ENCODE data around the gene TUBB2A. TPM values are rescaled to one million over a fixed set of nuclear protein-coding genes. Genes with fewer than 3 reads are reported as not detected.
A peak's percentile ranks its signal among the peaks of the same experiment; 100 is the strongest.

Gene TUBB2A
- total RNA-seq, 2 donors from 2014 or later: 30.8 to 70.4 TPM

GRCh38 chr6:3117912-3118352 lies 39.4 kb downstream of the TUBB2A start:
- peaks cover 0 to 18% of the 10 kb centered on the region in 2 donors for H3K4me1 ChIP-seq (ENCODE audit: control insufficient read depth in 1 of 2, low read depth in 2 of 2)
- peak overlapping the region; percentile 86 for H3K4me3 ChIP-seq
- no peaks in the 10 kb centered on the region for H3K27me3 ChIP-seq (replicated peaks; ENCODE audit: insufficient read depth)
- no peaks in the 10 kb centered on the region for H3K9me3 ChIP-seq
- no peak for DNase-seq (ENCODE audit: low spot score)
- TF ChIP-seq CTCF (IDR thresholded peaks at IDR 0.05): no peak
- no peak for ATAC-seq (ENCODE audit: insufficient number of reproducible peaks, low FRiP score, low read depth)
- H3K36me3 ChIP-seq: peaks cover 20% of the 10 kb centered on the region
- peak overlapping the region; percentile 89 to 90 for H3K27ac ChIP-seq

- Histone ChIP-seq H3K27ac (no peak overlapping the region), H3K36me3 (peaks cover 40% of the 10 kb centered on the region), H3K4me1 (ENCODE audit: control insufficient read depth in 1 of 2, low read depth in 2 of 2) (peaks cover 0 to 15% of the 10 kb centered on the region in 2 donors), H3K9me3 (no peaks in the 10 kb centered on the region), H3K4me3 (no peak overlapping the region), H3K27me3 (replicated peaks; ENCODE audit: insufficient read depth) (no peaks in the 10 kb centered on the region)
- DNase-seq (ENCODE audit: low spot score): no peak
- ATAC-seq (ENCODE audit: insufficient number of reproducible peaks, low FRiP score, low read depth): no peak
- TF ChIP-seq CTCF (IDR thresholded peaks at IDR 0.05): no peak
Measured at GRCh38 chr6:3114377-3114776, 43.0 kb downstream of the TUBB2A start.

DNA sequence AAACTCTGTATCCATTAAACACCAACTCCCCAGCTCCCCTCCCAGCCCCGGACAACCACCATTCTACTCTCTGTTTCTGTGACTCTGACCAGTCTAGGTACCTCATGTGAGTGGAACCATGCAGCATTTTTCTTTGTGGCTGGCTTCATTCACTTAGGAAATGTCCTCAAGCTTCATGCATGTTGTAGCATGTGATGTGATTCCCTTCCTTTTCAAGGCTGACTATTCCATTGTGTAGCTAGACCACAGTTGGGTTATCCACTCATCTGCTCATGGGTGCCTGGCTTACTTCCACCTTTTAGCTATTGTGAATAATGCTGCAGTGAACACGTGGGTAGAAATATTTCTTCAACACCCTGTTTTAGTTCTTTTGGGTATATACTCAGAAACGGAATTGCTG lies 47.6 kb downstream of the TUBB2A start:
- Histone ChIP-seq H3K36me3 (peaks cover 72% of the 10 kb centered on the region), H3K27me3 (replicated peaks; ENCODE audit: insufficient read depth) (no peaks in the 10 kb centered on the region), H3K4me1 (ENCODE audit: control insufficient read depth in 1 of 2, low read depth in 2 of 2) (no peaks in the 10 kb centered on the region), H3K4me3 (no peak overlapping the region), H3K9me3 (no peaks in the 10 kb centered on the region), H3K27ac (no peak overlapping the region)
- no peak for TF ChIP-seq CTCF (IDR thresholded peaks at IDR 0.05)
- ATAC-seq (ENCODE audit: insufficient number of reproducible peaks, low FRiP score, low read depth) (no peak), DNase-seq (ENCODE audit: low spot score) (no peak)

DNA sequence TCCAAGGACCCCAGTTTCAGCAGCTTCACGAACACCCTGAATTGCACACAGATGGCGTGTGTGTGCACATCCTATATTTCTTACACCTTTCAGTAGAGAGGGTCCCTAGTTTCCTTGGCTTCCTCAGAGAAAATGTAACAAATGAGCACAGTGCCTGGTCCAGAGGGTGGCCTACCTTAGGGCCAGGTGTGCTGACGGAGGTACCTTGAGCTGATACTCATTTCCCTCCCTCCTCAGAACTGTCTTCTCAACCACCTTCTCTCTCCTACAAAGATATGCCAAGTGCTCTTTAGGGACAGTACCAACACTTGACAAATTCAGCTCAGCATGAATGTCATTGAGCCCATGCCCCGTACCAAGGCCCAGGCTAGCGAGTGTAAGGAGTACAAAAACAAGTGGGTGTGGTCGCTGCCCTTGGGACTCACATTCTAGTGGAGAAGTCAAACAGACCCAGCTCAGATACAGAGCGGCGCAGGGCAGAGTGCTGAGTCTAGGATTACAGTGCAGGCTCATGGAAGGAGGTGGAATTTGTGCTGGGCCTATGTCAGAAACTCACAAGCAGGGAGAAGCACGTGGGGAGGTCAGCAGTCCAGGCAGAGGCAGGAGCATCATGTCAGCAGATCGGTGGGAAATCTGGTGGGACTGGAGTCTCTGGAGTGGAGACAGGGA lies 48.5 kb downstream of the TUBB2A start:
- no peaks in the 10 kb centered on the region for H3K9me3 ChIP-seq
- no peak overlapping the region for H3K4me3 ChIP-seq
- H3K27ac ChIP-seq: no peak overlapping the region
- peaks cover 71% of the 10 kb centered on the region for H3K36me3 ChIP-seq
- ATAC-seq (ENCODE audit: insufficient number of reproducible peaks, low FRiP score, low read depth) (no peak), DNase-seq (ENCODE audit: low spot score) (no peak)
- no peak for TF ChIP-seq CTCF (IDR thresholded peaks at IDR 0.05)
- no peaks in the 10 kb centered on the region for H3K4me1 ChIP-seq (ENCODE audit: control insufficient read depth in 1 of 2, low read depth in 2 of 2)
- H3K27me3 ChIP-seq (replicated peaks; ENCODE audit: insufficient read depth): no peaks in the 10 kb centered on the region

Other genes starting within 250 kb of the TUBB2A start
- 100 to 1,000 TPM; 161 to 180 TPM for gene SERPINB6, start 186.0 kb downstream of the TUBB2A start, total RNA-seq
- gene NQO2, start 157.7 kb downstream of the TUBB2A start, total RNA-seq: 10 to 100 TPM; 23.0 to 25.7 TPM
- gene RIPK1, start 89.0 kb downstream of the TUBB2A start, total RNA-seq: 10 to 100 TPM; 17.2 to 44.5 TPM
- 1 to 10 TPM; 3.8 to 4.2 TPM for gene BPHL, start 38.8 kb downstream of the TUBB2A start, total RNA-seq
- gene TUBB2B, start 70.1 kb upstream of the TUBB2A start, total RNA-seq: 1 to 10 TPM; 1.8 to 3.2 TPM
- 10 to 100 TPM; 19.4 to 29.0 TPM for gene PSMG4, start 101.4 kb upstream of the TUBB2A start, total RNA-seq